ENCODE results near the gene SIAH2.

- TF ChIP-seq CTCF (conservative IDR thresholded peaks at IDR 0.05 in 1 of 2, IDR thresholded peaks at IDR 0.05 in 1 of 2; ENCODE audit: extremely low read depth in 1 of 2, insufficient read depth in 1 of 2, low read depth in 1 of 2, low read length in 2 of 2) (no peak), EZH2 (IDR thresholded peaks at IDR 0.05; ENCODE audit: borderline replicate concordance, low read length) (no peak)
These were observed 34.2 kb upstream of the SIAH2 start for GRCh38 chr3:150797155-150797554.

Data from mammary epithelial cell (primary cell).